SK-N-SH (cell line): ENCODE results near the gene LRRC15. TPM values are rescaled to one million over a fixed set of nuclear protein-coding genes. Genes with fewer than 3 reads are reported as not detected.

Experiments used
- CTCF ChIA-PET: fragments of 300-600, 350-600 bp; formaldehyde crosslinking; extraction: SDS; loops from one replicate; lab custom pipeline; 2021; lab: Yijun Ruan, JAX
- POLR2A ChIA-PET: fragments of 350-600 bp; sonication (Branson Sonifier 250); formaldehyde crosslinking; extraction: SDS; loops from one replicate; lab custom pipeline; 2020; ENCODE audit warnings: antibody characterized with exemption, inconsistent platforms; lab: Yijun Ruan, JAX
- DNase-seq: peaks from one replicate; pipeline ENCODE4 v3.0.0; 2012
- H2AFZ ChIP-seq: fragments of 200-600 bp; sonication (generic); 2 replicates; pipeline ENCODE4 v1.8.1; 2016; ENCODE audit warnings: antibody characterized with exemption, mild to moderate bottlenecking, low read depth
- H3F3A ChIP-seq: fragments of 200-600 bp; sonication (generic); replicated peaks from 2 replicates; pipeline ENCODE3; 2016; ENCODE audit warnings: antibody characterized with exemption, mild to moderate bottlenecking; ENCODE audit not compliant: insufficient read depth
- H3K27ac ChIP-seq, 2 experiments: fragments of 200-500 bp in 1 of 2; fragments of 200-600 bp in 1 of 2; sonication (Bioruptor generic) in 1 of 2; sonication (generic), shearing (Covaris generic) in 1 of 2; 2 replicates each; pipeline versions ENCODE4 v1.5.1 to v1.6.1; 2014 to 2016; ENCODE audit warnings: low read depth in 2 of 2, inconsistent platforms in 1 of 2, low read length in 1 of 2, mild to moderate bottlenecking in 1 of 2, mixed read lengths in 1 of 2
- H3K27me3 ChIP-seq: fragments of 200-600 bp; sonication (generic), shearing (Covaris generic); 2 replicates; pipeline ENCODE4 v1.6.1; 2016; ENCODE audit warnings: mixed run types; ENCODE audit not compliant: insufficient read depth
- H3K36me3 ChIP-seq, 2 experiments: fragments of 200-500 bp in 1 of 2; fragments of 200-600 bp in 1 of 2; sonication (Bioruptor generic) in 1 of 2; sonication (generic) in 1 of 2; replicated peaks in 1 of 2; 2 replicates each; pipeline versions ENCODE3 to v1.5.1; 2014 to 2016; ENCODE audit warnings: low read length in 1 of 2, mild to moderate bottlenecking in 1 of 2; ENCODE audit not compliant: insufficient read depth in 2 of 2, control insufficient read depth in 1 of 2
- H3K4me1 ChIP-seq, 2 experiments: fragments of 200-500 bp in 1 of 2; fragments of 200-600 bp in 1 of 2; sonication (Bioruptor generic) in 1 of 2; sonication (generic), shearing (Covaris generic) in 1 of 2; 2 replicates each; pipeline versions ENCODE4 v1.5.1 to v1.6.1; 2014 to 2016; ENCODE audit warnings: low read depth in 1 of 2, low read length in 1 of 2, mixed run types in 1 of 2; ENCODE audit not compliant: insufficient read depth in 2 of 2, control insufficient read depth in 1 of 2
- H3K4me2 ChIP-seq: fragments of 200-600 bp; sonication (generic), shearing (Covaris generic); 2 replicates; pipeline ENCODE4 v1.6.1; 2017; ENCODE audit warnings: mixed run types
- H3K4me3 ChIP-seq, 2 experiments: fragments of 200-500 bp in 1 of 2; fragments of 200-600 bp in 1 of 2; sonication (Bioruptor generic) in 1 of 2; sonication (generic), shearing (Covaris generic) in 1 of 2; 2 replicates each; pipeline versions ENCODE4 v1.5.1 to v1.8.1; 2014 to 2016; ENCODE audit warnings: low read depth in 2 of 2, inconsistent platforms in 1 of 2, low read length in 1 of 2, mild to moderate bottlenecking in 1 of 2, mixed read lengths in 1 of 2, moderate library complexity in 1 of 2
- H3K79me2 ChIP-seq: fragments of 200-600 bp; sonication (generic); 2 replicates; pipeline ENCODE4 v1.8.1; 2017; ENCODE audit warnings: mild to moderate bottlenecking; ENCODE audit not compliant: insufficient read depth
- H3K9ac ChIP-seq: fragments of 200-600 bp; sonication (generic); 2 replicates; pipeline ENCODE4 v1.6.1; 2017; ENCODE audit warnings: mixed run types
- H3K9me2 ChIP-seq: fragments of 200-600 bp; sonication (generic); 2 replicates; pipeline ENCODE4 v1.6.1; 2017; ENCODE audit warnings: mixed run types
- H3K9me3 ChIP-seq: fragments of 200-600 bp; sonication (generic); 2 replicates; pipeline ENCODE4 v1.6.1; 2017; ENCODE audit warnings: mixed run types, mild to moderate bottlenecking, moderate library complexity
- H4K20me1 ChIP-seq: fragments of 200-600 bp; sonication (generic); 2 replicates; pipeline ENCODE4 v1.6.1; 2017; ENCODE audit warnings: mild to moderate bottlenecking, mixed run types; ENCODE audit not compliant: insufficient read depth
- CHD2 ChIP-seq: fragments of 150-350 bp; IDR thresholded peaks from 2 replicates; pipeline ENCODE4 v1.6.1; 2018; ENCODE audit warnings: low read length; ENCODE audit not compliant: partially characterized antibody
- EZH2phosphoT487 ChIP-seq: fragments of 200-600 bp; sonication (generic); IDR thresholded peaks from 2 replicates; pipeline ENCODE4 v1.6.1; 2017; ENCODE audit warnings: low read depth, mixed run types, mild to moderate bottlenecking, antibody characterized with exemption, moderate library complexity, borderline replicate concordance
- FOSL2 ChIP-seq: IDR thresholded peaks from 2 replicates; pipeline ENCODE4 v1.4.0; 2012; ENCODE audit warnings: low read depth, mild to moderate bottlenecking, moderate library complexity, borderline replicate concordance
- GABPA ChIP-seq: IDR thresholded peaks from 2 replicates; pipeline ENCODE4 v1.4.0; 2012; ENCODE audit warnings: low read depth, mild to moderate bottlenecking
- GATA2 ChIP-seq: sonication (generic); formaldehyde crosslinking; IDR thresholded peaks from 2 replicates; pipeline ENCODE4 v1.5.0; 2020; ENCODE audit warnings: mild to moderate bottlenecking, missing genetic modification reagents
- JUND ChIP-seq: IDR thresholded peaks from 2 replicates; pipeline ENCODE4 v1.4.0; 2012
- MXI1 ChIP-seq: IDR thresholded peaks from 2 replicates; pipeline ENCODE4 v1.6.1; 2012; ENCODE audit warnings: mild to moderate bottlenecking, low read depth, low read length, improper control_type of control experiment
- NRF1 ChIP-seq: IDR thresholded peaks from 2 replicates; pipeline ENCODE4 v1.6.1; 2012; ENCODE audit warnings: low read depth, mild to moderate bottlenecking, low read length
- POLR2AphosphoS5 ChIP-seq: IDR thresholded peaks from 2 replicates; pipeline ENCODE4 v1.6.1; 2012; ENCODE audit warnings: low read depth, low read length
- RCOR1 ChIP-seq: fragments of 150-350 bp; IDR thresholded peaks from 2 replicates; pipeline ENCODE4 v1.6.1; 2017; ENCODE audit warnings: antibody characterized with exemption, low read length
- RFX5 ChIP-seq: IDR thresholded peaks from 2 replicates; pipeline ENCODE4 v1.6.1; 2012; ENCODE audit warnings: mild to moderate bottlenecking, improper control_type of control experiment, low read length
- RXRA ChIP-seq: IDR thresholded peaks from 2 replicates; pipeline ENCODE4 v1.4.0; 2012; ENCODE audit warnings: low read depth, mild to moderate bottlenecking, borderline replicate concordance
- SMC3 ChIP-seq: IDR thresholded peaks from 2 replicates; pipeline ENCODE4 v1.6.1; 2012; ENCODE audit warnings: low read depth, low read length, improper control_type of control experiment
- TCF12 ChIP-seq: IDR thresholded peaks from 2 replicates; pipeline ENCODE4 v1.4.0; 2012
- TEAD4 ChIP-seq: IDR thresholded peaks from 2 replicates; pipeline ENCODE4 v1.4.0; 2012; ENCODE audit warnings: mild to moderate bottlenecking, borderline replicate concordance; ENCODE audit not compliant: insufficient read depth
- YY1 ChIP-seq: IDR thresholded peaks from 2 replicates; pipeline ENCODE4 v1.4.0; 2012; ENCODE audit warnings: low read depth, mild to moderate bottlenecking
- WGBS: methylation state at CpG from one replicate; pipeline ENCODE4 v1.1.6; 2017; ENCODE audit warnings: low lambda C conversion rate; 5-methylcytosine and 5-hydroxymethylcytosine counted together
- polyA plus RNA-seq, 3 experiments: library from polyadenylated mRNA; depleted of rRNA; stranded (reverse); fragments of >200 nt; gene quantifications; 2 replicates each; pipeline ENCODE4 v1.2.3, GENCODE V29; 2012
- TF ChIP-seq, protein P1 (sequence below): fragments of 150-350 bp; IDR thresholded peaks from 2 replicates; pipeline ENCODE4 v1.6.1; 2017; ENCODE audit warnings: antibody characterized with exemption, low read length, low read depth, borderline replicate concordance
- TF ChIP-seq, protein P2 (sequence below): IDR thresholded peaks from 2 replicates; pipeline ENCODE4; 2012
- TF ChIP-seq, protein P3 (sequence below): fragments of 200-600 bp; sonication (generic); IDR thresholded peaks from 2 replicates; pipeline ENCODE4 v1.6.1; 2017; ENCODE audit warnings: antibody characterized with exemption, mild to moderate bottlenecking, moderate library complexity
- TF ChIP-seq, protein P4 (sequence below): IDR thresholded peaks from 2 replicates; pipeline ENCODE4 v1.4.0; 2012; ENCODE audit warnings: low read depth

The LRRC15 gene
- polyA plus RNA-seq, 1 of the 3 experiments (the other 2 are of a cell fraction): 0.02 TPM

DNA sequence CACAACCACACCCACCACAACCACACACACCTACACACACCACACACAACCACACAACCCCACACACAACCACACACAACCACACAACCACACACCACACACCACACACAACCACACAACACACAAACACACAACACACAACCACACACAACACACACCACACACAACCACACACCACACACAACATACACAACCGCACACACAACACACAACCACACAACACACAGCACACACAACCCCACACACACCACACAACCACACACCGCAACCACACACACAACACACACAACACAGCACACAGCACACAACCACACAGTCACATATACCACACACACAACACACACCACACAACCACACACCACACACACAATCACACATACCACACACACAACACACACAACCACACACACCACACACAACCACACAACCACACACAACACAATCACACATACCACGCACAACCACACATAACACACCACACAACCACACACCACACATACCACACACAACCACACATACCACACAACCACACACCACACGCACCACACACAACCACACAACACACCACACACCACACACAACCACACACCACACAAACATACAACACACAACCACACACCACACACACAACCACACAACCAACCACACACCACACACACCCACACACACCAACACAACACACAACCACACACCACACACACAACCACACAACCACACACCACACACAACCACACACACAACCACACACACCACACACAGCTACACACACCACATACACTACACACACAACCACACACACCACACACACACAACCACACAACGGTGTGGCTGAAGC lies 42.1 kb downstream of the LRRC15 start:
- Histone ChIP-seq H3K36me3 (no peaks in the 10 kb centered on the region), H3K4me3 (no peak overlapping the region), H3K4me1 (peaks cover 15 to 37% of the 10 kb centered on the region in 2 experiments; a peak in 3 of 4 replicates), H3K27me3 (no peaks in the 10 kb centered on the region), H3K9ac (no peak overlapping the region), H3K27ac (no peak overlapping the region), H4K20me1 (no peaks in the 10 kb centered on the region), H3K79me2 (no peaks in the 10 kb centered on the region), H3K9me3 (no peaks in the 10 kb centered on the region), H2AFZ (no peak overlapping the region), H3F3A (peaks cover 31% of the 10 kb centered on the region), H3K9me2 (no peaks in the 10 kb centered on the region), H3K4me2 (no peak overlapping the region)
- CTCF ChIA-PET: interaction anchor here (1.7 kb wide), 1 partner anchor 12 kb away, joined by 9 read pairs; no protein-coding TSS in a partner anchor
- POLR2A ChIA-PET: no interaction called here
- 88% methylated on average over 5 of the region's 5 CpGs for WGBS
- no peak for TF ChIP-seq TCF12
- TF ChIP-seq, protein P1, sequence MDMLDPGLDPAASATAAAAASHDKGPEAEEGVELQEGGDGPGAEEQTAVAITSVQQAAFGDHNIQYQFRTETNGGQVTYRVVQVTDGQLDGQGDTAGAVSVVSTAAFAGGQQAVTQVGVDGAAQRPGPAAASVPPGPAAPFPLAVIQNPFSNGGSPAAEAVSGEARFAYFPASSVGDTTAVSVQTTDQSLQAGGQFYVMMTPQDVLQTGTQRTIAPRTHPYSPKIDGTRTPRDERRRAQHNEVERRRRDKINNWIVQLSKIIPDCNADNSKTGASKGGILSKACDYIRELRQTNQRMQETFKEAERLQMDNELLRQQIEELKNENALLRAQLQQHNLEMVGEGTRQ: no peak
- no peak for TF ChIP-seq YY1
- TF ChIP-seq EZH2phosphoT487: no peak
- no peak for TF ChIP-seq SMC3
- no peak for TF ChIP-seq FOSL2
- no peak for TF ChIP-seq RFX5
- TF ChIP-seq CHD2: no peak
- TF ChIP-seq RXRA: no peak
- TF ChIP-seq JUND: no peak
- no peak for DNase-seq

DNA sequence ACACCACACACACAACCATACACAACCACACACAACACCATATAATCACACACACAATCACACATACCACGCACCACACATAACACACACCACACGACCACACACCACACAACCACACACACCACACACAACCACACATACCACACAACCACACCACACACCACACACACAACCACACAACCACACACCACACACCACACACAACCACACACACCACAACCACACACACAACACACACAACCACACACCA lies 42.6 kb downstream of the LRRC15 start:
- H3K4me3 ChIP-seq: no peak overlapping the region
- no peaks in the 10 kb centered on the region for H3K27me3 ChIP-seq
- no peak overlapping the region for H3K4me2 ChIP-seq
- H3K9me3 ChIP-seq: no peaks in the 10 kb centered on the region
- DNase-seq: no peak
- WGBS: 88% methylated on average over 2 of the region's 2 CpGs
- H3K9ac ChIP-seq: no peak overlapping the region
- POLR2A ChIA-PET: no interaction called here
- no peaks in the 10 kb centered on the region for H4K20me1 ChIP-seq
- CTCF ChIA-PET: no interaction called here
- H3K9me2 ChIP-seq: no peaks in the 10 kb centered on the region
- TF ChIP-seq RCOR1 (no peak), TCF12 (no peak), SMC3 (no peak), GABPA (no peak), POLR2AphosphoS5 (no peak), GATA2 (CRISPR knock-in tag) (no peak), RFX5 (no peak), NRF1 (no peak), TEAD4 (no peak), EZH2phosphoT487 (no peak), MXI1 (no peak)
- TF ChIP-seq, protein P2, sequence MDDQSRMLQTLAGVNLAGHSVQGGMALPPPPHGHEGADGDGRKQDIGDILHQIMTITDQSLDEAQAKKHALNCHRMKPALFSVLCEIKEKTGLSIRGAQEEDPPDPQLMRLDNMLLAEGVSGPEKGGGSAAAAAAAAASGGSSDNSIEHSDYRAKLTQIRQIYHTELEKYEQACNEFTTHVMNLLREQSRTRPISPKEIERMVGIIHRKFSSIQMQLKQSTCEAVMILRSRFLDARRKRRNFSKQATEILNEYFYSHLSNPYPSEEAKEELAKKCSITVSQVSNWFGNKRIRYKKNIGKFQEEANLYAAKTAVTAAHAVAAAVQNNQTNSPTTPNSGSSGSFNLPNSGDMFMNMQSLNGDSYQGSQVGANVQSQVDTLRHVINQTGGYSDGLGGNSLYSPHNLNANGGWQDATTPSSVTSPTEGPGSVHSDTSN: no peak
- TF ChIP-seq, protein P3, sequence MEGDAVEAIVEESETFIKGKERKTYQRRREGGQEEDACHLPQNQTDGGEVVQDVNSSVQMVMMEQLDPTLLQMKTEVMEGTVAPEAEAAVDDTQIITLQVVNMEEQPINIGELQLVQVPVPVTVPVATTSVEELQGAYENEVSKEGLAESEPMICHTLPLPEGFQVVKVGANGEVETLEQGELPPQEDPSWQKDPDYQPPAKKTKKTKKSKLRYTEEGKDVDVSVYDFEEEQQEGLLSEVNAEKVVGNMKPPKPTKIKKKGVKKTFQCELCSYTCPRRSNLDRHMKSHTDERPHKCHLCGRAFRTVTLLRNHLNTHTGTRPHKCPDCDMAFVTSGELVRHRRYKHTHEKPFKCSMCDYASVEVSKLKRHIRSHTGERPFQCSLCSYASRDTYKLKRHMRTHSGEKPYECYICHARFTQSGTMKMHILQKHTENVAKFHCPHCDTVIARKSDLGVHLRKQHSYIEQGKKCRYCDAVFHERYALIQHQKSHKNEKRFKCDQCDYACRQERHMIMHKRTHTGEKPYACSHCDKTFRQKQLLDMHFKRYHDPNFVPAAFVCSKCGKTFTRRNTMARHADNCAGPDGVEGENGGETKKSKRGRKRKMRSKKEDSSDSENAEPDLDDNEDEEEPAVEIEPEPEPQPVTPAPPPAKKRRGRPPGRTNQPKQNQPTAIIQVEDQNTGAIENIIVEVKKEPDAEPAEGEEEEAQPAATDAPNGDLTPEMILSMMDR: no peak
- TF ChIP-seq, protein P1: no peak
- TF ChIP-seq, protein P4, sequence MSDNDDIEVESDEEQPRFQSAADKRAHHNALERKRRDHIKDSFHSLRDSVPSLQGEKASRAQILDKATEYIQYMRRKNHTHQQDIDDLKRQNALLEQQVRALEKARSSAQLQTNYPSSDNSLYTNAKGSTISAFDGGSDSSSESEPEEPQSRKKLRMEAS: no peak
- TF ChIP-seq, all 33 proteins: peak for 0
- peaks cover 31% of the 10 kb centered on the region for H3F3A ChIP-seq
- no peak overlapping the region for H3K27ac ChIP-seq
- H3K79me2 ChIP-seq: no peaks in the 10 kb centered on the region
- H3K36me3 ChIP-seq: no peaks in the 10 kb centered on the region
- H3K4me1 ChIP-seq: peaks cover 20 to 37% of the 10 kb centered on the region in 2 experiments; a peak in 3 of 4 replicates
- no peak overlapping the region for H2AFZ ChIP-seq
